Activated CD4-positive, alpha-beta T cell treated with anti-CD3 and anti-CD28 coated beads, Interleukin-2, amount 50 U/mL, for 1 hour (primary cell): ENCODE results near the gene CAMK1D.
"Not testable (repeated sequence)": the region's sequence is repeated elsewhere in the genome, so short reads cannot be mapped to it uniquely, and the experiment has no call there.

ENCODE experiments used
- DNase-seq: peaks from one replicate; pipeline ENCODE4 v3.0.0-alpha.2; 2020

The CAMK1D gene

GRCh38 chr10:12341526-12341925 lies 7.8 kb upstream of the CAMK1D start:
- no peak for DNase-seq

GRCh38 chr10:12344375-12345110 lies 4.8 kb upstream of the CAMK1D start:
- DNase-seq, result no peak

GRCh38 chr10:12346707-12347106 lies 2.6 kb upstream of the CAMK1D start:
- DNase-seq, result no peak

- DNase-seq, result no peak
These were observed 965 bp upstream of the CAMK1D start for GRCh38 chr10:12348294-12348869.

GRCh38 chr10:12349629-12350166 lies 351 bp downstream of the CAMK1D start:
- DNase-seq, result no peak

- peak; percentile 44 for DNase-seq
These were observed 973 bp downstream of the CAMK1D start for GRCh38 chr10:12350167-12350872.

GRCh38 chr10:12350925-12351324 lies 1.6 kb downstream of the CAMK1D start:
- DNase-seq, result no peak

GRCh38 chr10:12351447-12351846 lies 2.1 kb downstream of the CAMK1D start:
- DNase-seq, result no peak

- no peak for DNase-seq
These were observed 2.5 kb downstream of the CAMK1D start for GRCh38 chr10:12351889-12352288.

- DNase-seq, result no peak
These were observed 4.3 kb downstream of the CAMK1D start for GRCh38 chr10:12353399-12354242.

- not testable (repeated sequence) for DNase-seq
These were observed 5.3 kb downstream of the CAMK1D start for GRCh38 chr10:12354696-12355095.

GRCh38 chr10:12355384-12355783 lies 6.0 kb downstream of the CAMK1D start:
- DNase-seq, result no peak

GRCh38 chr10:12357525-12358151 lies 8.3 kb downstream of the CAMK1D start:
- no peak for DNase-seq

- no peak for DNase-seq
These were observed 9.7 kb downstream of the CAMK1D start for GRCh38 chr10:12358863-12359564.

- DNase-seq, result no peak
These were observed 11.1 kb downstream of the CAMK1D start for GRCh38 chr10:12360461-12360860.

- not testable (repeated sequence) for DNase-seq
These were observed 11.8 kb downstream of the CAMK1D start for GRCh38 chr10:12361115-12361514.

- DNase-seq, result no peak
These were observed 15.2 kb downstream of the CAMK1D start for GRCh38 chr10:12364559-12364958.

- no peak for DNase-seq
These were observed 17.9 kb downstream of the CAMK1D start for GRCh38 chr10:12367272-12367671.

- DNase-seq, result no peak
These were observed 20.6 kb downstream of the CAMK1D start for GRCh38 chr10:12369982-12370381.

- no peak for DNase-seq
These were observed 23.5 kb downstream of the CAMK1D start for GRCh38 chr10:12372846-12373245.

- no peak for DNase-seq
These were observed 25.7 kb downstream of the CAMK1D start for GRCh38 chr10:12375076-12375504.

GRCh38 chr10:12376211-12376610 lies 26.9 kb downstream of the CAMK1D start:
- no peak for DNase-seq
